DOHH2 (cell line): ENCODE data around the gene MAMDC2.

ENCODE experiments used
- H3F3A ChIP-seq: fragments of 200-600 bp; sonication (generic), shearing (Covaris generic); 2 replicates; pipeline ENCODE4 v1.6.0; 2016; ENCODE audit warnings: antibody characterized with exemption, mild to moderate bottlenecking; ENCODE audit not compliant: control insufficient read depth, insufficient read depth
- H3K27ac ChIP-seq: fragments of 200-600 bp; sonication (generic); 2 replicates; pipeline ENCODE4 v1.5.1; 2014; ENCODE audit warnings: low read depth, mild to moderate bottlenecking, low read length, moderate library complexity
- H3K27me3 ChIP-seq: fragments of 200-600 bp; sonication (generic); 2 replicates; pipeline ENCODE4 v1.6.1; 2014; ENCODE audit warnings: mild to moderate bottlenecking, low read length, mixed read lengths; ENCODE audit not compliant: control insufficient read depth
- H3K36me3 ChIP-seq: fragments of 200-600 bp; sonication (generic); 2 replicates; pipeline ENCODE4 v1.6.1; 2014; ENCODE audit warnings: mild to moderate bottlenecking, low read length, moderate library complexity, mixed read lengths; ENCODE audit not compliant: control insufficient read depth
- H3K4me1 ChIP-seq: fragments of 200-600 bp; sonication (generic); 2 replicates; pipeline ENCODE4 v1.6.1; 2014; ENCODE audit warnings: mild to moderate bottlenecking, low read length, mixed read lengths; ENCODE audit not compliant: control insufficient read depth
- H3K4me2 ChIP-seq: fragments of 200-600 bp; sonication (generic); 2 replicates; pipeline ENCODE4 v1.6.0; 2014; ENCODE audit warnings: mild to moderate bottlenecking, low read length, moderate library complexity
- H3K4me3 ChIP-seq: fragments of 200-600 bp; sonication (generic); 2 replicates; pipeline ENCODE4 v1.5.1; 2014; ENCODE audit warnings: mild to moderate bottlenecking, low read length, mixed read lengths
- H3K79me2 ChIP-seq: fragments of 200-600 bp; sonication (generic); 2 replicates; pipeline ENCODE4 v1.6.1; 2014; ENCODE audit warnings: mild to moderate bottlenecking, low read length, mixed read lengths; ENCODE audit not compliant: control insufficient read depth
- H3K9me2 ChIP-seq: fragments of 200-600 bp; sonication (generic); replicated peaks from 2 replicates; pipeline ENCODE4 v1.6.1; 2014; ENCODE audit warnings: mild to moderate bottlenecking, low read length, mixed read lengths; ENCODE audit not compliant: control insufficient read depth
- H3K9me3 ChIP-seq: fragments of 200-600 bp; sonication (generic); 2 replicates; pipeline ENCODE4 v1.6.1; 2014; ENCODE audit warnings: antibody characterized with exemption, low read length, mixed read lengths; ENCODE audit not compliant: control insufficient read depth, insufficient read depth
- H4K20me1 ChIP-seq: fragments of 200-600 bp; sonication (generic); 2 replicates; pipeline ENCODE4 v1.6.0; 2014; ENCODE audit warnings: low read depth, mild to moderate bottlenecking, antibody characterized with exemption, low read length, moderate library complexity; ENCODE audit not compliant: control insufficient read depth, insufficient read depth
- CTCF ChIP-seq: fragments of 200-600 bp; sonication (generic); IDR thresholded peaks from one replicate; pipeline ENCODE4 v1.5.1; 2014; ENCODE audit warnings: antibody characterized with exemption, mild to moderate bottlenecking, low read depth, low read length; ENCODE audit not compliant: poor library complexity, severe bottlenecking
- EZH2phosphoT487 ChIP-seq: fragments of 200-600 bp; sonication (generic); IDR thresholded peaks from 2 replicates; pipeline ENCODE4 v1.6.1; 2017; ENCODE audit warnings: borderline replicate concordance, mild to moderate bottlenecking, antibody characterized with exemption, low read length, moderate library complexity, mixed read lengths

The MAMDC2 gene

GRCh38 chr9:70250221-70250620, 206.6 kb downstream of the MAMDC2 start:
- H3K27me3 ChIP-seq = no peaks in the 10 kb centered on the region
- no peaks in the 10 kb centered on the region for H3K4me1 ChIP-seq
- H3K36me3 ChIP-seq = no peaks in the 10 kb centered on the region
- TF ChIP-seq CTCF (no peak), EZH2phosphoT487 (no peak)
- H3K27ac ChIP-seq = no peak overlapping the region
- no peaks in the 10 kb centered on the region for H3F3A ChIP-seq
- no peaks in the 10 kb centered on the region for H3K79me2 ChIP-seq
- H3K9me2 ChIP-seq = no peaks in the 10 kb centered on the region
- no peaks in the 10 kb centered on the region for H4K20me1 ChIP-seq
- H3K9me3 ChIP-seq = no peaks in the 10 kb centered on the region
- H3K4me2 ChIP-seq = no peak overlapping the region
- no peak overlapping the region for H3K4me3 ChIP-seq

- H3K9me2 ChIP-seq = no peaks in the 10 kb centered on the region
- TF ChIP-seq EZH2phosphoT487 (no peak), CTCF (no peak)
- peaks cover 31% of the 10 kb centered on the region for H3K4me1 ChIP-seq
- no peaks in the 10 kb centered on the region for H3K9me3 ChIP-seq
- peaks cover 11% of the 10 kb centered on the region for H3K36me3 ChIP-seq
- H3K27me3 ChIP-seq = no peaks in the 10 kb centered on the region
- H3K27ac ChIP-seq = no peak overlapping the region
- 0 out of 2 replicates have a peak, but pooled peaks cover 5% of the 10 kb centered on the region for H3F3A ChIP-seq
- H3K4me2 ChIP-seq = peak overlapping the region; percentile 18; the same call in 1 of the 2 replicates
- peaks cover 26% of the 10 kb centered on the region for H3K79me2 ChIP-seq
- no peak overlapping the region for H3K4me3 ChIP-seq
- 0 out of 2 replicates have a peak, but pooled peaks cover 5% of the 10 kb centered on the region for H4K20me1 ChIP-seq
Measured at GRCh38 chr9:70255486-70255885, 211.8 kb downstream of the MAMDC2 start.

- Histone ChIP-seq H3K4me2 (0 out of 2 replicates have a peak overlapping the region, but pooled peaks have one; percentile 7), H3K4me1 (peaks cover 38% of the 10 kb centered on the region), H3K79me2 (peaks cover 33% of the 10 kb centered on the region), H3F3A (0 out of 2 replicates have a peak, but pooled peaks cover 5% of the 10 kb centered on the region), H3K27ac (no peak overlapping the region), H3K27me3 (no peaks in the 10 kb centered on the region), H3K9me2 (no peaks in the 10 kb centered on the region), H3K9me3 (no peaks in the 10 kb centered on the region), H3K4me3 (no peak overlapping the region), H3K36me3 (peaks cover 18% of the 10 kb centered on the region), H4K20me1 (peaks cover 10% of the 10 kb centered on the region; the same call in 1 of the 2 replicates)
- TF ChIP-seq EZH2phosphoT487 = no peak
- no peak for TF ChIP-seq CTCF
Measured at GRCh38 chr9:70256123-70256551, 212.5 kb downstream of the MAMDC2 start.
